AG08395 (cell line): Measurements from ENCODE around the gene ATG7.
"Not testable (repeated sequence)": the region's sequence is repeated elsewhere in the genome, so short reads cannot be mapped to it uniquely, and the experiment has no call there.

Experiments
- DNase-seq: peaks from one replicate; pipeline ENCODE4 v3.0.0; 2012; ENCODE audit warnings: mixed read lengths, low spot score

ATG7 gene

GRCh38 chr3:11591391-11592282 is 319.4 kb downstream of the ATG7 start:
- peak; percentile 48 for DNase-seq

GRCh38 chr3:11592445-11593298 is 320.5 kb downstream of the ATG7 start:
- no peak for DNase-seq

- no peak for DNase-seq
Measured at GRCh38 chr3:11593318-11594034, 321.3 kb downstream of the ATG7 start.

- DNase-seq, result not testable (repeated sequence)
Measured at GRCh38 chr3:11595024-11595423, 322.8 kb downstream of the ATG7 start.

GRCh38 chr3:11596387-11596786 is 324.2 kb downstream of the ATG7 start:
- no peak for DNase-seq

GRCh38 chr3:11600501-11601282 is 328.5 kb downstream of the ATG7 start:
- peak; percentile 91 for DNase-seq

- DNase-seq, result peak; percentile 29
Measured at GRCh38 chr3:11601446-11602238, 329.4 kb downstream of the ATG7 start.

GRCh38 chr3:11602239-11602840 is 330.1 kb downstream of the ATG7 start:
- DNase-seq, result no peak

GRCh38 chr3:11602886-11603527 is 330.8 kb downstream of the ATG7 start:
- DNase-seq, result no peak

GRCh38 chr3:11603628-11604027 is 331.4 kb downstream of the ATG7 start:
- peak; percentile 54 for DNase-seq

- DNase-seq, result no peak
Measured at GRCh38 chr3:11604139-11604892, 332.1 kb downstream of the ATG7 start.

GRCh38 chr3:11605398-11605797 is 333.2 kb downstream of the ATG7 start:
- DNase-seq, result no peak

- no peak for DNase-seq
Measured at GRCh38 chr3:11606090-11606784, 334.0 kb downstream of the ATG7 start.

- DNase-seq, result no peak
Measured at GRCh38 chr3:11606865-11607440, 334.8 kb downstream of the ATG7 start.
